T1000 (cell line): ENCODE measurements around the gene SNAP29.
"Not testable (repeated sequence)": the region's sequence is repeated elsewhere in the genome, so short reads cannot be mapped to it uniquely, and the experiment has no call there.

Experiments
- DNase-seq: peaks from one replicate; lab custom pipeline; 2025; ENCODE audit warnings: mixed read lengths; lab: John Stamatoyannopoulos, UW

SNAP29 gene

GRCh38 chr22:20866736-20867135 lies 7.9 kb downstream of the SNAP29 start:
- DNase-seq = no peak

DNA sequence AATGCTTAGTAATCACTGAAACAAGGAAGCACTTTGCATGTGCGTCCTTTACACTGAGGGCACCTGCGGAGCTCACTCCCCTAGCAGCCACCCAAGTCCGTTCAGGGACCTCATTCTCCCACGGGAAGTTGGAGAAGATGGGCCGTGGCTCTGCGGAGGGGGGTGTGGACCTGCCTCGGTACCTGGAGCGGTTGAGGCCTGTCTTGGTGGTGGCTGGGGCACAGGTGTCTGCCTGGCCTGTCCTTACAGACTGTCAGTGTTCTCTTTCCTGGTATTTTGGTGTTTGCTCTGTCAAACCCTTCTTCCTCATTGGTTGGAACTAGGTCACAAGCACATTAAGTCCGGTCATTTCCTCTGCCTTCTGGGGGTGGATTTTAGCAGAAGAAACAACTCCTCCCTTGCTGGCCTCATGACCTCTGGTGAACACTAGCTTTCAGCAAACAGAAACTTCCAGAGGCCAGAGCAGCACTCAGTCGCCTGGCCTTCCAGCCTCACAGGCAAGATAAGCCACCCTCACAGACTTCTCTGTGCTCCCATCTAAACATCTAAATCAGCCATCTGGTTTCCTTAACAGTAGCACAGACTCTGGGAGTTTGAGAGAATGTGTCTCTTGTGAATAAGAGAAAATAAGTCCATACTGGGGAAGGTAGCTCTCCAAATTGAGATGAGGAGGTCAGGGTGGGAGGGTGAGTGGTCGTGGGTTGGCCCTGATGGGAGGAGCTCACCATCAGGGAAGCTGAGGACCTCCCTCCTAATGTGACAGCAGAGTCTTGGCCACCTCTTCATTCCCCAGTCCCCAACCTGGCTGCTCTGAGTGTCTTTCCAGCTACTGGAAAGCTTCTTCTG lies 8.6 kb downstream of the SNAP29 start:
- no peak for DNase-seq

GRCh38 chr22:20868025-20868962 lies 9.5 kb downstream of the SNAP29 start:
- DNase-seq = no peak

DNA sequence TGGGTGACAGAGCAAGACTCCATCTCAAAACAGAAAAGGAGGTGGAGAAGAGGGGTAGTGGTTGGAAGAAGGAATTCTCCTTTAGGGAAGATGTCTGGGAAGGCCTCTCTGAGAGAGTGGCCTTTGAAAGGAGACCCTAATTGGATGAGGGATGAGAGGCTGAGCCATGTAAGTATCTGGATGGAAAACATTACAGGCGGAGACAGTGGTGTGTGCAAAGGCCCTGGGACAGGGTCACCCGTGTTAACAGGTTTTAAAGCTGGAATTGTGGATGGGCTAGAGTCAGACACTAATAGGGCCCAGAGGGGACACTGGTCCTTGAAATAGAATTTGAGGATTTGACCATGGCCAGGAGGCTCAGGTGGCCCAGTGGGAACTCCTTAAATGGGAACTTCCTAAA lies 10.4 kb downstream of the SNAP29 start:
- DNase-seq = no peak

DNA sequence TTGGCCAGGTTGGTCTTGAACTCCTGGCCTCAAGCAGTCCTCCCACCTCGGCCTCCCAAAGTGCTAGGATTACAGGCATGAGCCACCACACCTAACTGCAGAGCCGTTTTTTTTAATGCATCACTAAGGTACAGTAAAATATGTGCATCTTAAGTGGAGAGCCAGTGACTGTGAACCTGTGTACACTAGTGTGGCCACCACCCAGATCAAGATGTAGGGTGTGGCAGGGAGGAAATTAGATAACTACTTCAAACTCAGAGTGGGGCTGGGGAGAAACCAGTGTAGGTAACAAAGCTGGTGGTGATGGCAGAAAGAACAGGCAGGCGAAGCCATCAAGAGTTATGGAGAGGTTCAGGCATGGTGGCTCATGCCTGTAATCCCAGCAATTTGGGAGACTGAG lies 14.4 kb downstream of the SNAP29 start:
- DNase-seq = no peak

DNA sequence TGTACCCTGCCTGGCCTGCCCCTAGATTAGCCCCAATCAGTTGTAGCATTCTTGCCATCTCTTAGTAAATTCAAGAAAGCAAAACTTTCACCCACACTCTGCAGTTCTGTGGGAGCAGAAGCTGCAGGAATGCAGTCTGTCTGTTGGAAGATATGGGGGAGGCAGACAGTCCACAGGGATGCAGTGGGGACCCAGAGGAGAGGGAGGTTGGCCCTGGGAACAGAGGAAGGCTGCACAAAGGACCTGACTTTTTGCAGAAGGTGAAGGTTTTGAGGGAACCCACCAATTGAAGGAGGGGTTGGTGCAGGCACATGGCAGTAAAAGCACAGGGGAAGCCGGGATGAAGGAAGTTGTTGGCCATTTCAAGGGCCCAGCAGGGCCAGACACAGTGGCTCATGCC lies 16.5 kb downstream of the SNAP29 start:
- DNase-seq = no peak

DNA sequence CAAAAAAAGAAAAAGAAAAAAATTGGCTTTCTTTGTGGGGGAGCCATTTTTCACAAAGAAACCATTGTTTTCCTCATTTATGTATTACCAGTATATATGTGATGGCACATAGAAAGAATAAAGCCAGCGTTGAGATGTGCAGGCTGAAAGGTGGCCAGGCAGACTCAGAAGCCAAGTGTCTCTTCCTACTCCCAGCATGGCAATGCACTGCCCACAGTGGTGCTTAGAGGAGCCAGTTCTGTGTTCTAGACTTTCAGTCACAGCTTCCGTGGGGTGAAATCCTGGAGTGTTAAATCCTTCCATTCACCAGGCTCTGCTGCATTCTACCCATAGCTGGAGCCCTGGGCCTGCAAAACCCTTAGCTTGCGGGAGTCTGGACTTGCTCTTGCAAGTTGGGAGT lies 18.9 kb downstream of the SNAP29 start:
- no peak for DNase-seq

- no peak for DNase-seq
Observed at GRCh38 chr22:20881231-20881630, 22.4 kb downstream of the SNAP29 start.

GRCh38 chr22:20881869-20882815 lies 23.3 kb downstream of the SNAP29 start:
- DNase-seq = no peak

DNA sequence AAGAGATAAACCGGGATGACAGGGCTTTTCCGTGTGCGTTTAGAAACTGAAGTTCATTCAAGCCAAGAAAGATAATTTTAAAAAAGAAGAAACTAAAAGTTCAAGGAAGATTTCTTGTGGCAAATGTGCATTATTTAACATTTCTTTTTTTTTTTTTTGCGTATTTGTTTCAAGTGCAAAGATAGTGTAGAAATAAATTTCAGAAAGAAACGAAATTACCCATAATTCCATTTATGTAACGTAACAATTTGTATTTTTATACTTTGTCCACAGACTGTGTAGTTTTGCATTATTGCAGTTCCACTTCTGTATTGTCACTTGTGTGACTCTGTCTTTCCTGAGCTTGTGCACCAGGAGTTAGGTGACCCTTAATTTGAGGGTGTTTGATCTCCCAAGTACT lies 24.0 kb downstream of the SNAP29 start:
- DNase-seq = no peak

DNA sequence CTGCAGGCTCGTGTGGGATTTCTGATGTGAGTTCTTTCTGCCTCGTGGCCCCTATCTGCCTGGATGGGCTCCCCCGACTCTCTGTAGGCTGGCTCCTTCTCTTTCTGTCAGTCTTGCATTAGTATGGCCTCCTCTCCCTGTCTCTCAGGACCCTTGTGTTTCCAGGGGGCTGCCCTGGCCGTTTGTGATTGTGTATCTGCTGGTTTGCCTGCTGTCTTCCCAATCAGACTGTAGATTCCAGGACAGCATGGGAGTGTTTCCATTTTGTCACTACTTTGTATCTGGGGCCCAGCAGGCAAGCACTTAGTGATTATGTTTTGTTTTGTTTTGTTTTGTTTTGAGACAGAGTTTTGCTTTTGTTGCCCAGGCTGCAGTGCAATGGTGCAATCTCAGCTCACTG lies 25.6 kb downstream of the SNAP29 start:
- DNase-seq = no peak

DNA sequence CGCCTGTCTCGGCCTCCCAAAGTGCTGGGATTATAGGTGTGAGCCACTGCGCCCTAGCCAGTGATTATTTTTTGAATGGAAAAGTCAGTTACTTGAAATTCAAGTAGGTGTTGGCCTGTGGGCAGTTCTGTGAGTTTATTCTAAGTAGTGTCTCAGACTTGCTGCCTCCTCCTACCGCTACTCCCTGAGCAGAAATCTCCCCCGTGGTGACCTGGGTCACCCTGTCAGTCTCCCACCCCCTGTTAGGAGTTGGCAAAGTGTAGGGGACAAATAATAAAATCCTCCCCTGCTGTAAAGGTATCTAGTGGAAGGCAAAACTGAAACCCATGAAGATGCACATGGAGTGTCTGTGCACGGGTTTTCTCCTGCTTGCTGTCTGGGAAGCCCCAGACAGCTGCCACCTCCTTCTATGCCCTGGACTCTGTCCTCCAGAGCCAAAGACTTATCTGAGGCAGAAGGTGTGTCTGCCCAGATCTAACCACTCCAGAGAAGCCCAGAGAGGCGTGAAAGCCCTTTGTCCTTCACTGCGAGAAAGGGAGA lies 26.3 kb downstream of the SNAP29 start:
- no peak for DNase-seq

- DNase-seq = peak; percentile 56
Observed at GRCh38 chr22:20885557-20886323, 26.9 kb downstream of the SNAP29 start.

GRCh38 chr22:20887375-20887774 lies 28.6 kb downstream of the SNAP29 start:
- no peak for DNase-seq

- DNase-seq = no peak
Observed at GRCh38 chr22:20889025-20889704, 30.4 kb downstream of the SNAP29 start.

- no peak for DNase-seq
Observed at GRCh38 chr22:20889904-20890540, 31.2 kb downstream of the SNAP29 start.

- DNase-seq = no peak
Observed at GRCh38 chr22:20890975-20891374, 32.2 kb downstream of the SNAP29 start.

DNA sequence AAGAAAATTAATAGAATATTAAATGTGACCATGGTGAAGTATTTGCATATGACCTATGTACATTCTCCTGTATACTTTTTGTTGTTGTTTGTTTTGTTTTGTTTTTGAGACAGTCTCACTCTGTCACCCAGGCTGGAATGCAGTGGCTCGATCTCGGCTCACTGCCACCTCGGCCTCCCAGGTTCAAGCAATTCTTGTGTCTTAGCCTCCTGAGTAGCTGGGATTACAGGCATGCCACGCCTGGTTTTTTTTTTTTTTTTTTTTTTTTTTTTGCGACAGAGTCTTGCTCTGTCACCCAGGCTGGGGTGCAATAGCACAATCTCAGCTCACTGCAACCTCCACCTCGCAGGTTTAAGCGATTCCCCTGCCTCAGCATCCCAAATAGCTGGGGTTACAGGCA lies 38.9 kb downstream of the SNAP29 start:
- DNase-seq = not testable (repeated sequence)

- no peak for DNase-seq
Observed at GRCh38 chr22:20899827-20900423, 41.1 kb downstream of the SNAP29 start.
